ENCODE measurements around the gene TNPO2.

Gene TNPO2

GRCh38 chr19:12764698-12765097, 41.0 kb upstream of the TNPO2 start:
- TF ChIP-seq CTCF (IDR thresholded peaks at IDR 0.05; ENCODE audit: extremely low read depth, missing control alignments): no peak
- DNase-seq (ENCODE audit: low spot score): no peak

- TF ChIP-seq CTCF (IDR thresholded peaks at IDR 0.05; ENCODE audit: extremely low read depth, missing control alignments): no peak
Observed at GRCh38 chr19:12763100-12763499, 39.4 kb upstream of the TNPO2 start.

GRCh38 chr19:12759686-12760085, 36.0 kb upstream of the TNPO2 start:
- no peak for DNase-seq (ENCODE audit: low spot score)
- no peak for TF ChIP-seq CTCF (IDR thresholded peaks at IDR 0.05; ENCODE audit: extremely low read depth, missing control alignments)

More at GRCh38 chr19:12763100-12763499, 39.4 kb upstream of the TNPO2 start:
- no peak for DNase-seq (ENCODE audit: low spot score)

- TF ChIP-seq CTCF (IDR thresholded peaks at IDR 0.05; ENCODE audit: extremely low read depth, missing control alignments): peak; percentile 89
- DNase-seq (ENCODE audit: low spot score): peak; percentile 88
Observed at GRCh38 chr19:12757544-12758274, 34.0 kb upstream of the TNPO2 start.

GRCh38 chr19:12756150-12756883, 32.6 kb upstream of the TNPO2 start:
- DNase-seq (ENCODE audit: low spot score): no peak
- no peak for TF ChIP-seq CTCF (IDR thresholded peaks at IDR 0.05; ENCODE audit: extremely low read depth, missing control alignments)

- TF ChIP-seq CTCF (IDR thresholded peaks at IDR 0.05; ENCODE audit: extremely low read depth, missing control alignments): no peak
- DNase-seq (ENCODE audit: low spot score): no peak
Observed at GRCh38 chr19:12754465-12755196, 30.9 kb upstream of the TNPO2 start.
